ENCODE results near the gene SAC3D1. TPM values are rescaled to one million over a fixed set of nuclear protein-coding genes. Genes with fewer than 3 reads are reported as not detected.

SAC3D1 gene
- total RNA-seq, 1 experiment from 2014 or later = 33.9 TPM

- BruUV-seq (replicated peaks) = no TSS peak
- 0 out of 2 replicates have a peak, but pooled peaks cover 3% of the 10 kb centered on the region for H3F3A ChIP-seq (ENCODE audit: insufficient read depth, low read depth)
- DNase-seq = peak; percentile 62 to 66
- no peaks in the 10 kb centered on the region for H3K9me3 ChIP-seq (ENCODE audit: insufficient read depth, low read depth)
- H3K4me2 ChIP-seq = peak within 1 kb of the TSS; percentile 39; the same call in 1 of the 2 replicates
- H3K79me2 ChIP-seq (ENCODE audit: low read depth) = no peaks in the 10 kb centered on the region
- H3K27me3 ChIP-seq (ENCODE audit: insufficient read depth, low read depth) = no peaks in the 10 kb centered on the region
- H3K36me3 ChIP-seq (ENCODE audit: low read depth) = no peaks in the 10 kb centered on the region
- intact Hi-C loops (cut with micrococcal nuclease; ENCODE audit: unreplicated experiment) = no loop called here
- no peak within 1 kb of the TSS for H3K27ac ChIP-seq
- no peaks in the 10 kb centered on the region for H3K9me2 ChIP-seq (ENCODE audit: insufficient read depth)
- peak within 1 kb of the TSS; percentile 25; the same call in 1 of the 2 replicates for H2AFZ ChIP-seq
- ChIA-PET CTCF (interaction anchor here (0.8 to 2.1 kb wide), 3 partner anchors 73 to 79 kb away, joined by 3 to 6 read pairs (median 5); partner anchors contain the start of gene PPP2R5B), POLR2A (ENCODE audit: unreplicated experiment) (interaction anchor here (0.6 to 1.3 kb wide), 5 partner anchors 11 to 78 kb away, joined by 4 to 8 read pairs (median 5); partner anchors contain the start of gene PPP2R5B)
- H4K20me1 ChIP-seq (ENCODE audit: insufficient read depth) = no peaks in the 10 kb centered on the region
- H3K4me1 ChIP-seq (replicated peaks; ENCODE audit: insufficient read depth) = no peaks in the 10 kb centered on the region
- H3K4me3 ChIP-seq = no peak within 1 kb of the TSS
- TF ChIP-seq CTCF (conservative IDR thresholded peaks at IDR 0.05) (peak; percentile 64; the same call in 1 of the 2 replicates), EZH2 (IDR thresholded peaks at IDR 0.05; ENCODE audit: low read depth) (no peak)
Measured at GRCh38 chr11:64996710-64997380, 44.2 kb upstream of the SAC3D1 start, which contains the start of gene BATF2. BATF2 (minus strand) TSS chr11:64996971; CDS start chr11:64996914, 57 bp downstream.

GRCh38 chr11:64998141-64998540 lies 42.9 kb upstream of the SAC3D1 start:
- H3K4me2 ChIP-seq = no peak overlapping the region
- CTCF ChIA-PET = interaction anchor here (2.1 kb wide), 1 partner anchor 79 kb away, joined by 5 read pairs; no protein-coding TSS in a partner anchor

More at GRCh38 chr11:64998141-64998540, 42.9 kb upstream of the SAC3D1 start:
- TF ChIP-seq EZH2 (IDR thresholded peaks at IDR 0.05; ENCODE audit: low read depth) (no peak), CTCF (conservative IDR thresholded peaks at IDR 0.05) (no peak)
- Histone ChIP-seq H2AFZ (no peak overlapping the region), H3K27me3 (ENCODE audit: insufficient read depth, low read depth) (no peaks in the 10 kb centered on the region), H3K79me2 (ENCODE audit: low read depth) (no peaks in the 10 kb centered on the region), H3F3A (ENCODE audit: insufficient read depth, low read depth) (0 out of 2 replicates have a peak, but pooled peaks cover 3% of the 10 kb centered on the region), H3K27ac (no peak overlapping the region), H3K9me2 (ENCODE audit: insufficient read depth) (no peaks in the 10 kb centered on the region), H4K20me1 (ENCODE audit: insufficient read depth) (no peaks in the 10 kb centered on the region), H3K9me3 (ENCODE audit: insufficient read depth, low read depth) (no peaks in the 10 kb centered on the region), H3K36me3 (ENCODE audit: low read depth) (no peaks in the 10 kb centered on the region), H3K4me3 (no peak overlapping the region), H3K4me1 (replicated peaks; ENCODE audit: insufficient read depth) (no peaks in the 10 kb centered on the region)
- POLR2A ChIA-PET (ENCODE audit: unreplicated experiment) = interaction anchor here (0.6 to 1.3 kb wide), 4 partner anchors 74 to 171 kb away, joined by 4 to 15 read pairs (median 6); partner anchors contain the start of genes PPP2R5B and TM7SF2
- intact Hi-C loops (cut with micrococcal nuclease; ENCODE audit: unreplicated experiment) = no loop called here
- BruUV-seq (replicated peaks) = no TSS peak
- DNase-seq = peak; percentile 41 to 60

Measured in PC-9 (cell line).